Karpas-422 (cell line): Measurements from ENCODE around the gene MAPKAP1. TPM values are rescaled to one million over a fixed set of nuclear protein-coding genes. Genes with fewer than 3 reads are reported as not detected.

Experiments used
- DNase-seq: peaks from one replicate; pipeline ENCODE4 v3.0.0-alpha.2; 2015
- H2AFZ ChIP-seq: fragments of 200-600 bp; sonication (generic); 2 replicates; pipeline ENCODE4 v1.6.1; 2014; ENCODE audit warnings: antibody characterized with exemption, low read length, mixed read lengths
- H3K27ac ChIP-seq: fragments of 200-600 bp; sonication (generic); 2 replicates; pipeline ENCODE4 v1.5.1; 2014; ENCODE audit warnings: mild to moderate bottlenecking, low read length, moderate library complexity
- H3K27me3 ChIP-seq: fragments of 200-600 bp; sonication (generic); 2 replicates; pipeline ENCODE4 v1.6.1; 2014; ENCODE audit warnings: low read length, mixed read lengths
- H3K36me3 ChIP-seq: fragments of 200-600 bp; sonication (generic); 2 replicates; pipeline ENCODE4 v1.6.1; 2014; ENCODE audit warnings: low read length, mixed read lengths; ENCODE audit not compliant: insufficient read depth
- H3K4me1 ChIP-seq: fragments of 200-600 bp; sonication (generic); 2 replicates; pipeline ENCODE4 v1.6.1; 2014; ENCODE audit warnings: mild to moderate bottlenecking, low read length, mixed read lengths
- H3K4me2 ChIP-seq: fragments of 200-600 bp; sonication (generic); 2 replicates; pipeline ENCODE4 v1.6.1; 2014; ENCODE audit warnings: low read length, low read depth, mild to moderate bottlenecking; ENCODE audit not compliant: poor library complexity, severe bottlenecking
- H3K4me3 ChIP-seq: fragments of 200-600 bp; sonication (generic); 2 replicates; pipeline ENCODE4 v1.5.1; 2014; ENCODE audit warnings: mild to moderate bottlenecking, antibody characterized with exemption, low read length, mixed read lengths
- H3K79me2 ChIP-seq: fragments of 200-600 bp; sonication (generic); 2 replicates; pipeline ENCODE4 v1.6.1; 2014; ENCODE audit warnings: mild to moderate bottlenecking, low read length, mixed read lengths
- H3K9ac ChIP-seq: fragments of 200-600 bp; sonication (generic); 2 replicates; pipeline ENCODE4 v1.6.0; 2014; ENCODE audit warnings: low read length
- H3K9me2 ChIP-seq: fragments of 200-600 bp; sonication (generic), shearing (Covaris generic); replicated peaks from 2 replicates; pipeline ENCODE4 v1.6.0; 2014; ENCODE audit warnings: mild to moderate bottlenecking, low read length, moderate library complexity; ENCODE audit not compliant: insufficient read depth
- H3K9me3 ChIP-seq: fragments of 300-700, 200-600 bp; sonication (generic); 2 replicates; pipeline ENCODE4 v1.6.1; 2014; ENCODE audit warnings: low read length, mixed read lengths
- H4K20me1 ChIP-seq: fragments of 200-600 bp; sonication (generic); 2 replicates; pipeline ENCODE4 v1.6.1; 2014; ENCODE audit warnings: mild to moderate bottlenecking, antibody characterized with exemption, low read length, low read depth; ENCODE audit not compliant: insufficient read depth
- total RNA-seq: library from RNA; depleted of rRNA; stranded (reverse); fragments of >200 nt; shearing (Covaris generic); gene quantifications from 2 replicates; pipeline ENCODE4 v1.2.3, GENCODE V29; 2014; ENCODE audit warnings: low replicate concordance

The MAPKAP1 gene
- total RNA-seq, 1 experiment from 2014 or later = 62.8 TPM

DNA sequence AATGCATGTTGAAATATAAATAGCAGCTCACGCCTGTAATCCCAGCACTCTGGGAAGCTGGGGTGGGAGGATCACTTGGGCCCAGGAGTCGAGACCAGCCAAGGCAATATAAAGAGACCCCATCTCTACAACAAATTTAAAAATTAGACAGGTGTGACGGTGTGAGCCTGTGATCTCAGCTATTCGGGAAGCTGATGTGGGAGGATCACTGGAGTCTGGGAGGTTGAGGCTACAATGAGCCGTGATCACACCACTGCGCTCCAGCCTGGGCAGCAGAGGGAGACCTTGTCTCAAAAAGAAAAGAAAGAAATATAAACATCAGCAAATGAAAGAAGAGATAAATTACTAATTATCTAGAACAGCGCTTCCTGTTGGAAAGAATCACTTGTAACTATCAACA is 105.0 kb downstream of the MAPKAP1 start:
- Histone ChIP-seq H3K27me3 (no peaks in the 10 kb centered on the region), H2AFZ (no peak overlapping the region), H3K27ac (no peak overlapping the region), H4K20me1 (peaks cover 64% of the 10 kb centered on the region), H3K4me2 (no peak overlapping the region), H3K9me3 (no peaks in the 10 kb centered on the region), H3K4me1 (no peaks in the 10 kb centered on the region), H3K79me2 (peaks cover 7% of the 10 kb centered on the region; the same call in 1 of the 2 replicates), H3K9me2 (no peaks in the 10 kb centered on the region), H3K4me3 (no peak overlapping the region), H3K36me3 (no peaks in the 10 kb centered on the region), H3K9ac (no peak overlapping the region)
- DNase-seq = no peak

GRCh38 chr9:125600194-125600593 is 106.8 kb downstream of the MAPKAP1 start:
- Histone ChIP-seq H3K4me1 (no peaks in the 10 kb centered on the region), H3K36me3 (no peaks in the 10 kb centered on the region), H3K9ac (no peak overlapping the region), H3K79me2 (peaks cover 4% of the 10 kb centered on the region; the same call in 1 of the 2 replicates), H3K9me2 (no peaks in the 10 kb centered on the region), H4K20me1 (peaks cover 57% of the 10 kb centered on the region), H3K27ac (no peak overlapping the region), H3K4me2 (no peak overlapping the region), H3K9me3 (no peaks in the 10 kb centered on the region), H3K27me3 (no peaks in the 10 kb centered on the region), H3K4me3 (no peak overlapping the region), H2AFZ (no peak overlapping the region)
- no peak for DNase-seq

GRCh38 chr9:125594223-125594610 is 112.8 kb downstream of the MAPKAP1 start:
- Histone ChIP-seq H3K9ac (no peak overlapping the region), H3K4me1 (peaks cover 14% of the 10 kb centered on the region), H2AFZ (no peak overlapping the region), H3K36me3 (no peaks in the 10 kb centered on the region), H3K27me3 (no peaks in the 10 kb centered on the region), H3K9me3 (no peaks in the 10 kb centered on the region), H3K4me2 (no peak overlapping the region), H3K27ac (no peak overlapping the region), H3K9me2 (no peaks in the 10 kb centered on the region), H3K79me2 (peaks cover 2% of the 10 kb centered on the region), H4K20me1 (peaks cover 52% of the 10 kb centered on the region), H3K4me3 (no peak overlapping the region)
- DNase-seq = no peak

- Histone ChIP-seq H3K27me3 (no peaks in the 10 kb centered on the region), H3K79me2 (peaks cover 3% of the 10 kb centered on the region), H3K36me3 (no peaks in the 10 kb centered on the region), H2AFZ (no peak overlapping the region), H3K9me3 (no peaks in the 10 kb centered on the region), H3K9ac (no peak overlapping the region), H3K4me2 (no peak overlapping the region), H3K4me3 (no peak overlapping the region), H3K4me1 (peaks cover 19% of the 10 kb centered on the region), H4K20me1 (peaks cover 51% of the 10 kb centered on the region), H3K9me2 (no peaks in the 10 kb centered on the region), H3K27ac (no peak overlapping the region)
- DNase-seq = no peak
These were observed 113.3 kb downstream of the MAPKAP1 start for GRCh38 chr9:125593581-125594222.

DNA sequence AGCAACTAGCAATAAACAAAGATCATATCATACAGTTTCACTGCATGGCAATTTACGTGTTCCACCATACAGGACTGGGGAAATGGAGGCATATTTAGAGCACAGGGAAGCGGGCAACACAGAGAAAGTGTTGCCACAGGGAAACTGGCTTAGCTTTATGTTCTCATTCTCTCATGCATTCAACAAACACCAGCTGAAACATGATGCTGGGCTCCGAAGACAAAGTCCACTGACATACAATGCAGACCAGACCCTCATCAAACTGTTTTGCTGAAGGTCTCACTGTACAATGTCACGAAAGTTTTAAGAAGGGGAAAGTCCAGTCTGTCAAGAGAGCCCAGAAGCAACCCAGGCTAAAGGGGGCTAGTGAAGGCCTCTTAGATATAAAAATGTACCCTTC is 115.1 kb downstream of the MAPKAP1 start:
- Histone ChIP-seq H3K9ac (no peak overlapping the region), H3K4me1 (peaks cover 31% of the 10 kb centered on the region), H3K9me3 (no peaks in the 10 kb centered on the region), H4K20me1 (peaks cover 68% of the 10 kb centered on the region), H3K79me2 (peaks cover 18% of the 10 kb centered on the region), H3K4me2 (no peak overlapping the region), H3K27ac (no peak overlapping the region), H3K36me3 (no peaks in the 10 kb centered on the region), H2AFZ (no peak overlapping the region), H3K27me3 (no peaks in the 10 kb centered on the region), H3K4me3 (no peak overlapping the region), H3K9me2 (no peaks in the 10 kb centered on the region)
- DNase-seq = no peak

DNA sequence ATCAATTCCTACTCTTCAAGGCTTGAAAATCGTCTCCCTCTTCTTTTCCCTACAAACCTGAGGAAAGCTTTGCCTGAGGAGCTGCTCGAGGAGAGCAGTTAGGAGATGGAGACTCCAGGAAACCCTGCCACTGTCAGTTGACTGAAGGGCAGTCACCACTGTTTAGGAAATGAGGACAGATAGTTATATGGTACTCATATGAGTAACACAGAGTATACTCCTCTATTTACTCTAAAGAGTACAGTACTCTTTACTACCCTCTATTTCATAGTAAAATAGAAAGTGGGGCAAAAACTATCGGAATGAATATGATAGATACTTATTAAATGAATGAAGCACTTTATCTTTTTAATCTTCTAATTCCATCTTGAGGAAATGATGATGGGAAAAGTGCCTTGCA is 115.8 kb downstream of the MAPKAP1 start:
- DNase-seq = no peak
- Histone ChIP-seq H3K4me2 (no peak overlapping the region), H3K9me2 (no peaks in the 10 kb centered on the region), H3K4me3 (no peak overlapping the region), H3K4me1 (peaks cover 31% of the 10 kb centered on the region), H2AFZ (no peak overlapping the region), H3K79me2 (peaks cover 24% of the 10 kb centered on the region), H3K9ac (no peak overlapping the region), H3K27me3 (no peaks in the 10 kb centered on the region), H3K9me3 (no peaks in the 10 kb centered on the region), H3K36me3 (no peaks in the 10 kb centered on the region), H3K27ac (no peak overlapping the region), H4K20me1 (peaks cover 75% of the 10 kb centered on the region)

- no peak for DNase-seq
- Histone ChIP-seq H3K27me3 (no peaks in the 10 kb centered on the region), H3K36me3 (no peaks in the 10 kb centered on the region), H3K4me3 (peak overlapping the region; percentile 21), H3K27ac (peak overlapping the region; percentile 21), H3K79me2 (peaks cover 28% of the 10 kb centered on the region), H3K4me1 (peaks cover 31% of the 10 kb centered on the region), H3K4me2 (peak overlapping the region; percentile 58), H4K20me1 (peaks cover 57% of the 10 kb centered on the region), H3K9me2 (no peaks in the 10 kb centered on the region), H3K9ac (no peak overlapping the region), H2AFZ (no peak overlapping the region), H3K9me3 (no peaks in the 10 kb centered on the region)
These were observed 117.7 kb downstream of the MAPKAP1 start for GRCh38 chr9:125589287-125589686.

GRCh38 chr9:125587819-125588460 is 119.1 kb downstream of the MAPKAP1 start:
- peaks cover 28% of the 10 kb centered on the region for H3K79me2 ChIP-seq
- H3K4me2 ChIP-seq = no peak overlapping the region

More at GRCh38 chr9:125587819-125588460, 119.1 kb downstream of the MAPKAP1 start:
- no peak for DNase-seq
- Histone ChIP-seq H3K9ac (no peak overlapping the region), H4K20me1 (peaks cover 49% of the 10 kb centered on the region), H2AFZ (no peak overlapping the region), H3K36me3 (no peaks in the 10 kb centered on the region), H3K27ac (no peak overlapping the region), H3K4me1 (peaks cover 31% of the 10 kb centered on the region), H3K4me3 (no peak overlapping the region), H3K27me3 (no peaks in the 10 kb centered on the region), H3K9me2 (no peaks in the 10 kb centered on the region), H3K9me3 (no peaks in the 10 kb centered on the region)
